SIG-M5 treated with dmso at 0.1 percent for 504 hours (cell line): ENCODE results near the gene U2AF2.

Experiments
- DNase-seq: peaks from one replicate; lab custom pipeline; 2025; ENCODE audit not compliant: unreplicated experiment; lab: John Stamatoyannopoulos, UW

U2AF2 gene

GRCh38 chr19:55643003-55643886 lies 11.6 kb upstream of the U2AF2 start, which contains the start of gene ZNF581:
ZNF581 (plus strand) TSS chr19:55643649; CDS start chr19:55644572, 923 bp downstream.
- DNase-seq: peak; percentile 80

- DNase-seq: no peak
Measured at GRCh38 chr19:55643887-55644176, 11.0 kb upstream of the U2AF2 start.

GRCh38 chr19:55644191-55644833 lies 10.5 kb upstream of the U2AF2 start:
- DNase-seq: no peak

GRCh38 chr19:55644842-55645511 lies 9.9 kb upstream of the U2AF2 start:
- no peak for DNase-seq

- no peak for DNase-seq
Measured at GRCh38 chr19:55645512-55645881, 9.3 kb upstream of the U2AF2 start.

GRCh38 chr19:55646889-55647731 lies 7.7 kb upstream of the U2AF2 start:
- DNase-seq: no peak

- peak; percentile 43 for DNase-seq
Measured at GRCh38 chr19:55647732-55648584, 6.9 kb upstream of the U2AF2 start, which contains the start of gene CCDC106. CCDC106 (plus strand) TSS chr19:55648212; CDS start chr19:55649047, 835 bp downstream.

GRCh38 chr19:55648585-55649267 lies 6.1 kb upstream of the U2AF2 start:
- DNase-seq: no peak

- no peak for DNase-seq
Measured at GRCh38 chr19:55649268-55650125, 5.3 kb upstream of the U2AF2 start.

GRCh38 chr19:55650126-55650557 lies 4.7 kb upstream of the U2AF2 start:
- no peak for DNase-seq

- no peak for DNase-seq
Measured at GRCh38 chr19:55650602-55651230, 4.1 kb upstream of the U2AF2 start.

GRCh38 chr19:55651236-55651635 lies 3.6 kb upstream of the U2AF2 start:
- no peak for DNase-seq

- no peak for DNase-seq
Measured at GRCh38 chr19:55652311-55653128, 2.3 kb upstream of the U2AF2 start.

GRCh38 chr19:55653651-55654322 lies 1.0 kb upstream of the U2AF2 start:
- DNase-seq: peak; percentile 97

GRCh38 chr19:55654323-55654867 lies 440 bp upstream of the U2AF2 start:
- peak; percentile 98 for DNase-seq

GRCh38 chr19:55655648-55656040 lies 809 bp downstream of the U2AF2 start:
- DNase-seq: no peak
